IMR-90 (cell line): ENCODE measurements around the gene ATP6V1D. TPM values are rescaled to one million over a fixed set of nuclear protein-coding genes. Genes with fewer than 3 reads are reported as not detected.

Experiments
- ATAC-seq: fragments of 200-7000 bp; cut with Tn5 transposase; 2 replicates; pipeline ENCODE4 v1.9.1; 2020; ENCODE audit warnings: low read depth, mild to moderate bottlenecking, moderate library complexity
- BruUV-seq: library from RNA; stranded (reverse); fragments of 400-500 nt; replicated peaks from 2 replicates; lab custom pipeline; 2021; lab: Mats Ljungman, UMichigan
- CTCF ChIA-PET: fragments of 300-600 bp; formaldehyde crosslinking; extraction: SDS; loops from one replicate; lab custom pipeline; 2021; ENCODE audit warnings: antibody characterized with exemption; lab: Yijun Ruan, JAX
- POLR2A ChIA-PET: fragments of 300-600 bp; sonication (Branson Sonifier 250); formaldehyde crosslinking; loops from one replicate; lab custom pipeline; 2022; ENCODE audit warnings: antibody characterized with exemption; ENCODE audit not compliant: unreplicated experiment; lab: Charles Lee
- DNase-seq: peaks from one replicate; pipeline ENCODE4 v3.0.0; 2013
- H2AFZ ChIP-seq: replicated peaks from 2 replicates; pipeline ENCODE3; 2013; ENCODE audit warnings: low read length, mild to moderate bottlenecking; ENCODE audit not compliant: poor library complexity
- H2AK5ac ChIP-seq: 2 replicates; pipeline ENCODE4 v1.6.1; 2013; ENCODE audit warnings: low read depth, low read length, inconsistent platforms
- H2AK9ac ChIP-seq: replicated peaks from 2 replicates; pipeline ENCODE3; 2013; ENCODE audit warnings: mild to moderate bottlenecking, low read depth, low read length, moderate library complexity; ENCODE audit not compliant: poor library complexity
- H2BK120ac ChIP-seq: 2 replicates; pipeline ENCODE4 v1.6.1; 2013; ENCODE audit warnings: low read depth, low read length, inconsistent platforms
- H2BK15ac ChIP-seq: 3 replicates; pipeline ENCODE4 v1.6.1; 2013; ENCODE audit warnings: low read depth, low read length, inconsistent platforms
- H2BK20ac ChIP-seq: 2 replicates; pipeline ENCODE4 v1.6.1; 2013; ENCODE audit warnings: low read depth, mild to moderate bottlenecking, inconsistent platforms, low read length, moderate library complexity
- H2BK5ac ChIP-seq: 2 replicates; pipeline ENCODE4 v1.6.1; 2013; ENCODE audit warnings: mild to moderate bottlenecking, low read depth, low read length, inconsistent platforms; ENCODE audit not compliant: poor library complexity, severe bottlenecking
- H3K14ac ChIP-seq: replicated peaks from 2 replicates; pipeline ENCODE4 v1.6.1; 2013; ENCODE audit warnings: low read depth, low read length, inconsistent platforms
- H3K18ac ChIP-seq: 2 replicates; pipeline ENCODE4 v1.6.1; 2013; ENCODE audit warnings: low read depth, low read length, control low read depth
- H3K23ac ChIP-seq: 2 replicates; pipeline ENCODE4 v1.6.1; 2013; ENCODE audit warnings: low read depth, low read length, inconsistent platforms
- H3K27ac ChIP-seq: 2 replicates; pipeline ENCODE4 v1.5.1; 2013; ENCODE audit warnings: mild to moderate bottlenecking, control low read depth, low read length; ENCODE audit not compliant: insufficient read depth
- H3K27me3 ChIP-seq: 2 replicates; pipeline ENCODE4 v1.6.1; 2013; ENCODE audit warnings: low read length; ENCODE audit not compliant: control insufficient read depth, insufficient read depth
- H3K36me3 ChIP-seq: 2 replicates; pipeline ENCODE4 v1.6.1; 2013; ENCODE audit warnings: low read length, mixed read lengths; ENCODE audit not compliant: control insufficient read depth, insufficient read depth
- H3K4ac ChIP-seq: 2 replicates; pipeline ENCODE4 v1.6.1; 2013; ENCODE audit warnings: low read depth, low read length, inconsistent platforms
- H3K4me1 ChIP-seq: 2 replicates; pipeline ENCODE4 v1.6.1; 2013; ENCODE audit warnings: low read length, mixed read lengths; ENCODE audit not compliant: control insufficient read depth, insufficient read depth
- H3K4me2 ChIP-seq: 2 replicates; pipeline ENCODE4 v1.6.1; 2013; ENCODE audit warnings: low read depth, mild to moderate bottlenecking, control low read depth, low read length, moderate library complexity
- H3K4me3 ChIP-seq: 2 replicates; pipeline ENCODE4 v1.5.1; 2013; ENCODE audit warnings: low read depth, mild to moderate bottlenecking, control low read depth, low read length, moderate library complexity; ENCODE audit not compliant: insufficient read depth
- H3K56ac ChIP-seq: 2 replicates; pipeline ENCODE4 v1.6.1; 2013; ENCODE audit warnings: low read length, inconsistent platforms; ENCODE audit not compliant: insufficient read depth; ENCODE audit errors: extremely low read depth
- H3K79me1 ChIP-seq, 2 experiments: 2 replicates each; pipeline ENCODE4 v1.6.1; 2013; ENCODE audit warnings: low read length in 2 of 2, inconsistent platforms in 1 of 2, low read depth in 1 of 2
- H3K9ac ChIP-seq: 2 replicates; pipeline ENCODE4 v1.6.1; 2013; ENCODE audit warnings: low read depth, low read length, control low read depth
- H3K9me1 ChIP-seq: 2 replicates; pipeline ENCODE4 v1.6.1; 2013; ENCODE audit warnings: low read length, inconsistent platforms; ENCODE audit not compliant: insufficient read depth
- H3K9me3 ChIP-seq: 2 replicates; pipeline ENCODE4 v1.6.1; 2013; ENCODE audit warnings: low read length; ENCODE audit not compliant: control insufficient read depth, insufficient read depth
- H4K20me1 ChIP-seq: 2 replicates; pipeline ENCODE4 v1.6.1; 2013; ENCODE audit warnings: low read length, inconsistent platforms; ENCODE audit not compliant: insufficient read depth
- H4K5ac ChIP-seq: 2 replicates; pipeline ENCODE4 v1.6.1; 2013; ENCODE audit warnings: mild to moderate bottlenecking, low read depth, low read length, control low read depth
- H4K8ac ChIP-seq, 2 experiments: 2 replicates each; pipeline ENCODE4 v1.6.1; 2013; ENCODE audit warnings: low read depth in 2 of 2, low read length in 2 of 2, control low read depth in 1 of 2, inconsistent platforms in 1 of 2
- H4K91ac ChIP-seq: 2 replicates; pipeline ENCODE4 v1.6.1; 2013; ENCODE audit warnings: low read depth, low read length, inconsistent platforms; ENCODE audit not compliant: insufficient read depth
- BHLHE40 ChIP-seq: fragments of 150-350 bp; IDR thresholded peaks from 2 replicates; pipeline ENCODE4 v1.6.1; 2016; ENCODE audit warnings: mild to moderate bottlenecking, low read depth, low read length
- CEBPB ChIP-seq: IDR thresholded peaks from 2 replicates; pipeline ENCODE4 v1.6.1; 2012; ENCODE audit warnings: low read depth, low read length, improper control_type of control experiment
- CHD1 ChIP-seq: IDR thresholded peaks from 2 replicates; pipeline ENCODE4 v1.6.1; 2012; ENCODE audit warnings: low read depth, low read length, improper control_type of control experiment
- FOS ChIP-seq: fragments of 150-350 bp; IDR thresholded peaks from 2 replicates; pipeline ENCODE4 v1.6.1; 2016; ENCODE audit warnings: low read depth, low read length
- MAFK ChIP-seq: IDR thresholded peaks from 2 replicates; pipeline ENCODE4 v1.6.1; 2012; ENCODE audit warnings: low read depth, low read length, improper control_type of control experiment
- MAZ ChIP-seq: IDR thresholded peaks from 2 replicates; pipeline ENCODE4 v1.6.1; 2012; ENCODE audit warnings: low read depth, mild to moderate bottlenecking, low read length, improper control_type of control experiment, moderate library complexity, borderline replicate concordance
- MXI1 ChIP-seq: IDR thresholded peaks from 2 replicates; pipeline ENCODE4 v1.6.1; 2012; ENCODE audit warnings: low read depth, mild to moderate bottlenecking, low read length, moderate library complexity, borderline replicate concordance
- NFE2L2 ChIP-seq: fragments of 150-350 bp; IDR thresholded peaks from 2 replicates; pipeline ENCODE4 v1.6.1; 2016; ENCODE audit warnings: low read depth, mild to moderate bottlenecking, low read length
- POLR2A ChIP-seq: IDR thresholded peaks from 2 replicates; pipeline ENCODE4 v1.6.1; 2012; ENCODE audit warnings: mild to moderate bottlenecking, low read depth, low read length
- RAD21 ChIP-seq: IDR thresholded peaks from 2 replicates; pipeline ENCODE4 v1.6.1; 2012; ENCODE audit warnings: low read length, improper control_type of control experiment
- RCOR1 ChIP-seq: IDR thresholded peaks from 2 replicates; pipeline ENCODE4 v1.6.1; 2012; ENCODE audit warnings: mild to moderate bottlenecking, low read length, improper control_type of control experiment; ENCODE audit not compliant: insufficient replicate concordance
- RFX5 ChIP-seq: IDR thresholded peaks from 2 replicates; pipeline ENCODE4 v1.8.0; 2012; ENCODE audit warnings: low read depth, mild to moderate bottlenecking, low read length, moderate library complexity
- SMC3 ChIP-seq: fragments of 150-350 bp; IDR thresholded peaks from 2 replicates; pipeline ENCODE4 v1.6.1; 2016; ENCODE audit warnings: low read depth, mild to moderate bottlenecking, antibody characterized with exemption, low read length, moderate library complexity
- WGBS, 2 experiments: methylation state at CpG; one replicate each; pipeline versions ENCODE4 v1.1.5 to v1.1.7; 2013; ENCODE audit warnings: missing lambda C conversion rate in 2 of 2; ENCODE audit not compliant: insufficient read length in 1 of 2; ENCODE audit errors: extremely low coverage in 2 of 2; 5-methylcytosine and 5-hydroxymethylcytosine counted together
- dilution Hi-C: fragments of 300-500 bp; cut with HindIII; formaldehyde crosslinking; loops from one replicate; pipeline ENCODE4 v1.14.3; 2018; ENCODE audit warnings: low sequenced_read_pairs; ENCODE audit not compliant: unreplicated experiment
- in situ Hi-C: fragments of 300-500 bp; cut with MboI; formaldehyde crosslinking; loops from 3 replicates; pipeline ENCODE4 v1.14.3; 2019; ENCODE audit warnings: low sequenced_read_pairs, inconsistent platforms, mixed read lengths
- intact Hi-C: fragments of 100-400 bp; cut with micrococcal nuclease; formaldehyde crosslinking; loops from 2 replicates; pipeline ENCODE4 v1.10.0; 2022
- polyA plus RNA-seq, 3 experiments: library from polyadenylated mRNA; depleted of rRNA; stranded (reverse); fragments of >200 nt; gene quantifications; 2 replicates each; pipeline ENCODE4 v1.2.3, GENCODE V29; 2012; ENCODE audit warnings: low replicate concordance in 1 of 3
- total RNA-seq: library from RNA; depleted of rRNA; stranded (reverse); fragments of >200 nt; gene quantifications from 2 replicates; pipeline ENCODE4 v1.2.3, GENCODE V29; 2012
- TF ChIP-seq, protein P1 (sequence below): fragments of 150-350 bp; IDR thresholded peaks from 2 replicates; pipeline ENCODE4 v1.6.1; 2017; ENCODE audit warnings: mild to moderate bottlenecking, antibody characterized with exemption, low read length, low read depth
- TF ChIP-seq, protein P2 (sequence below): conservative IDR thresholded peaks from 2 replicates; pipeline ENCODE4 v1.5.1; 2012; ENCODE audit warnings: mild to moderate bottlenecking, low read depth, low read length, improper control_type of control experiment
- TF ChIP-seq, protein P3 (sequence below): fragments of 150-350 bp; IDR thresholded peaks from 2 replicates; pipeline ENCODE4 v1.6.1; 2016; ENCODE audit warnings: low read depth, mild to moderate bottlenecking, low read length, moderate library complexity, borderline replicate concordance

Gene ATP6V1D
- total and polyA plus RNA-seq, 2 of the 4 experiments (the other 2 are of a cell fraction), result 54.5 to 113 TPM

DNA sequence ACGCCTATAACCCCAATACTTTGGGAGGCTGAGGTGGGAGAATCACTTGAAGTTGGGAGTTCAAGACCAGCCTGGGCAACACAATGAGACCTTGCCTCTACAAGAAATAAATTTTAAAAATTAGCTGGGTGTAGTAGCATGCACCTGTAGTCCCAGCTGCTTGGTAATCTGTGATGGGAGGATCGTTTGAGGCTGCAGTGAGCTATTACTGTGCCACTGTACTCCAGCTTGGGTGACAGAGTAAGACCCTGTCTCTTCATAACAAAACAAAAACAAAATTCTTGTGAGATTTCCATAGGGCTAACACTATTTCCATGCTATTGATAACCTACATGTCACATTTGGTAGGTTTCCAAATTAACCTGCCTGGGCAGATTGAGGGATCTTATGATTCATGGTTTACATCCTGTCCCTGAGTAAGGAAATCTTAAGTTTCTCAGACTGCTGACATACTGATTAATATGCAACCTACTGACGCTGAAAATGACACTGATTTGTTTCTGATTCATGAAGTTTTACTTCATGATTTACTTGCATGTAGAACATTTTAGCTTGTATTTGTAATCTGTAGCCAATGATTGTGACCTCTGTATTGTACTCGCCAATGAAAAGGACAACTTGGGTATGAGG is 15.9 kb downstream of the ATP6V1D start:
- H3K23ac ChIP-seq, result no peak overlapping the region
- H4K91ac ChIP-seq, result no peak overlapping the region
- no peak overlapping the region for H4K8ac ChIP-seq
- H3K27me3 ChIP-seq, result no peaks in the 10 kb centered on the region
- no peak for DNase-seq
- no peak overlapping the region for H2BK15ac ChIP-seq
- H4K20me1 ChIP-seq, result no peaks in the 10 kb centered on the region
- no peak overlapping the region for H3K4ac ChIP-seq
- no CpG with 5 or more reads among the region's 4 CpGs for WGBS, 2 experiments
- no peak overlapping the region for H3K4me2 ChIP-seq
- CTCF ChIA-PET, result no interaction called here
- intact Hi-C loops (no loop called here), dilution Hi-C loops (no loop called here), in situ Hi-C loops (no loop called here)
- no peak overlapping the region for H3K4me3 ChIP-seq
- H3K36me3 ChIP-seq, result peaks cover 39% of the 10 kb centered on the region
- no peak overlapping the region for H3K56ac ChIP-seq
- H2BK120ac ChIP-seq, result no peak overlapping the region
- no peaks in the 10 kb centered on the region for H3K4me1 ChIP-seq
- no peak overlapping the region for H2AK9ac ChIP-seq
- no TSS peak for BruUV-seq
- no peak overlapping the region for H2AFZ ChIP-seq
- no peak overlapping the region for H3K9ac ChIP-seq
- no peak overlapping the region for H3K18ac ChIP-seq
- H2BK5ac ChIP-seq, result no peak overlapping the region
- no peaks in the 10 kb centered on the region for H3K9me1 ChIP-seq
- ATAC-seq, result no peak
- H4K5ac ChIP-seq, result no peak overlapping the region
- no peak overlapping the region for H3K27ac ChIP-seq
- no peak overlapping the region for H2AK5ac ChIP-seq
- no peak overlapping the region for H2BK20ac ChIP-seq
- POLR2A ChIA-PET, result no interaction called here
- TF ChIP-seq, protein P1, sequence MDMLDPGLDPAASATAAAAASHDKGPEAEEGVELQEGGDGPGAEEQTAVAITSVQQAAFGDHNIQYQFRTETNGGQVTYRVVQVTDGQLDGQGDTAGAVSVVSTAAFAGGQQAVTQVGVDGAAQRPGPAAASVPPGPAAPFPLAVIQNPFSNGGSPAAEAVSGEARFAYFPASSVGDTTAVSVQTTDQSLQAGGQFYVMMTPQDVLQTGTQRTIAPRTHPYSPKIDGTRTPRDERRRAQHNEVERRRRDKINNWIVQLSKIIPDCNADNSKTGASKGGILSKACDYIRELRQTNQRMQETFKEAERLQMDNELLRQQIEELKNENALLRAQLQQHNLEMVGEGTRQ, result no peak
- no peak for TF ChIP-seq NFE2L2
- TF ChIP-seq, protein P2, sequence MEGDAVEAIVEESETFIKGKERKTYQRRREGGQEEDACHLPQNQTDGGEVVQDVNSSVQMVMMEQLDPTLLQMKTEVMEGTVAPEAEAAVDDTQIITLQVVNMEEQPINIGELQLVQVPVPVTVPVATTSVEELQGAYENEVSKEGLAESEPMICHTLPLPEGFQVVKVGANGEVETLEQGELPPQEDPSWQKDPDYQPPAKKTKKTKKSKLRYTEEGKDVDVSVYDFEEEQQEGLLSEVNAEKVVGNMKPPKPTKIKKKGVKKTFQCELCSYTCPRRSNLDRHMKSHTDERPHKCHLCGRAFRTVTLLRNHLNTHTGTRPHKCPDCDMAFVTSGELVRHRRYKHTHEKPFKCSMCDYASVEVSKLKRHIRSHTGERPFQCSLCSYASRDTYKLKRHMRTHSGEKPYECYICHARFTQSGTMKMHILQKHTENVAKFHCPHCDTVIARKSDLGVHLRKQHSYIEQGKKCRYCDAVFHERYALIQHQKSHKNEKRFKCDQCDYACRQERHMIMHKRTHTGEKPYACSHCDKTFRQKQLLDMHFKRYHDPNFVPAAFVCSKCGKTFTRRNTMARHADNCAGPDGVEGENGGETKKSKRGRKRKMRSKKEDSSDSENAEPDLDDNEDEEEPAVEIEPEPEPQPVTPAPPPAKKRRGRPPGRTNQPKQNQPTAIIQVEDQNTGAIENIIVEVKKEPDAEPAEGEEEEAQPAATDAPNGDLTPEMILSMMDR, result no peak
- TF ChIP-seq MAFK, result no peak
- TF ChIP-seq MAZ, result no peak
- no peak for TF ChIP-seq BHLHE40
- TF ChIP-seq MXI1, result no peak
- no peak for TF ChIP-seq CHD1
- no peak for TF ChIP-seq FOS
- no peak for TF ChIP-seq RFX5
- no peak for TF ChIP-seq RCOR1
- TF ChIP-seq SMC3, result no peak
- TF ChIP-seq, protein P3, sequence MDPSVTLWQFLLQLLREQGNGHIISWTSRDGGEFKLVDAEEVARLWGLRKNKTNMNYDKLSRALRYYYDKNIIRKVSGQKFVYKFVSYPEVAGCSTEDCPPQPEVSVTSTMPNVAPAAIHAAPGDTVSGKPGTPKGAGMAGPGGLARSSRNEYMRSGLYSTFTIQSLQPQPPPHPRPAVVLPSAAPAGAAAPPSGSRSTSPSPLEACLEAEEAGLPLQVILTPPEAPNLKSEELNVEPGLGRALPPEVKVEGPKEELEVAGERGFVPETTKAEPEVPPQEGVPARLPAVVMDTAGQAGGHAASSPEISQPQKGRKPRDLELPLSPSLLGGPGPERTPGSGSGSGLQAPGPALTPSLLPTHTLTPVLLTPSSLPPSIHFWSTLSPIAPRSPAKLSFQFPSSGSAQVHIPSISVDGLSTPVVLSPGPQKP, result no peak
- TF ChIP-seq POLR2A, result no peak
- no peak for TF ChIP-seq CEBPB
- no peak for TF ChIP-seq RAD21
- peaks cover 8 to 9% of the 10 kb centered on the region in 2 experiments; a peak in 3 of 4 replicates for H3K79me1 ChIP-seq
- no peaks in the 10 kb centered on the region for H3K9me3 ChIP-seq
- no peak overlapping the region for H3K14ac ChIP-seq
